Adipocyte (in vitro differentiated cells): Measurements from ENCODE around the gene CHKB.

Experiments used
- DNase-seq: peaks from one replicate; pipeline ENCODE4 v3.0.0-alpha.2; 2015; ENCODE audit warnings: low read depth
- H3K27me3 ChIP-seq: replicated peaks from 2 replicates; pipeline ENCODE4 v1.7.0; 2013; ENCODE audit warnings: mild to moderate bottlenecking, low read length, moderate library complexity; ENCODE audit not compliant: control insufficient read depth, insufficient read depth
- H3K36me3 ChIP-seq: 2 replicates; pipeline ENCODE4 v1.7.0; 2013; ENCODE audit warnings: low read length, mild to moderate bottlenecking, moderate library complexity; ENCODE audit not compliant: control insufficient read depth, insufficient read depth, severe bottlenecking
- H3K4me1 ChIP-seq: 2 replicates; pipeline ENCODE4 v1.7.0; 2013; ENCODE audit warnings: mild to moderate bottlenecking, low read length, moderate library complexity; ENCODE audit not compliant: control insufficient read depth, insufficient read depth
- H3K4me3 ChIP-seq: 2 replicates; pipeline ENCODE4 v1.7.0; 2013; ENCODE audit warnings: mild to moderate bottlenecking, low read length, moderate library complexity
- H3K9ac ChIP-seq: 2 replicates; pipeline ENCODE4 v1.7.0; 2013; ENCODE audit warnings: mild to moderate bottlenecking, low read length, moderate library complexity
- H3K9me3 ChIP-seq: 2 replicates; pipeline ENCODE4 v1.7.0; 2013; ENCODE audit warnings: mild to moderate bottlenecking, low read length, moderate library complexity; ENCODE audit not compliant: control insufficient read depth

The CHKB gene

GRCh38 chr22:50530580-50530876, 52.1 kb downstream of the CHKB start:
- Histone ChIP-seq H3K9ac (peak overlapping the region; percentile 89), H3K36me3 (no peaks in the 10 kb centered on the region), H3K4me1 (peaks cover 26% of the 10 kb centered on the region), H3K27me3 (no peaks in the 10 kb centered on the region), H3K9me3 (no peaks in the 10 kb centered on the region), H3K4me3 (peak overlapping the region; percentile 79)
- no peak for DNase-seq

- peak within 1 kb of the TSS; percentile 89 for H3K9ac ChIP-seq
- H3K27me3 ChIP-seq = no peaks in the 10 kb centered on the region
- no peaks in the 10 kb centered on the region for H3K9me3 ChIP-seq
- peak within 1 kb of the TSS; percentile 79 for H3K4me3 ChIP-seq
- no peaks in the 10 kb centered on the region for H3K36me3 ChIP-seq
- DNase-seq = peak; percentile 73
- peaks cover 26% of the 10 kb centered on the region for H3K4me1 ChIP-seq
These were observed 52.6 kb downstream of the CHKB start, which contains the start of gene TYMP for GRCh38 chr22:50529897-50530579. TYMP (minus strand) TSS chr22:50530012; CDS start chr22:50529709, 303 bp downstream.

- no peaks in the 10 kb centered on the region for H3K27me3 ChIP-seq
- H3K9me3 ChIP-seq = no peaks in the 10 kb centered on the region
- H3K36me3 ChIP-seq = no peaks in the 10 kb centered on the region
- peak overlapping the region; percentile 89 for H3K9ac ChIP-seq
- H3K4me1 ChIP-seq = peaks cover 29% of the 10 kb centered on the region
- DNase-seq = peak; percentile 20
- H3K4me3 ChIP-seq = peak overlapping the region; percentile 79
These were observed 53.2 kb downstream of the CHKB start for GRCh38 chr22:50529416-50529896.
